Cortex of kidney (tissue), 1 donor: ENCODE results near the gene USP12.
"Not testable (repeated sequence)": the region's sequence is repeated elsewhere in the genome, so short reads cannot be mapped to it uniquely, and the experiment has no call there.

Experiments
- DNase-seq: peaks from one replicate; lab custom pipeline; 2025; lab: John Stamatoyannopoulos, UW

Gene USP12, protein sequence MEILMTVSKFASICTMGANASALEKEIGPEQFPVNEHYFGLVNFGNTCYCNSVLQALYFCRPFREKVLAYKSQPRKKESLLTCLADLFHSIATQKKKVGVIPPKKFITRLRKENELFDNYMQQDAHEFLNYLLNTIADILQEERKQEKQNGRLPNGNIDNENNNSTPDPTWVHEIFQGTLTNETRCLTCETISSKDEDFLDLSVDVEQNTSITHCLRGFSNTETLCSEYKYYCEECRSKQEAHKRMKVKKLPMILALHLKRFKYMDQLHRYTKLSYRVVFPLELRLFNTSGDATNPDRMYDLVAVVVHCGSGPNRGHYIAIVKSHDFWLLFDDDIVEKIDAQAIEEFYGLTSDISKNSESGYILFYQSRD

DNA sequence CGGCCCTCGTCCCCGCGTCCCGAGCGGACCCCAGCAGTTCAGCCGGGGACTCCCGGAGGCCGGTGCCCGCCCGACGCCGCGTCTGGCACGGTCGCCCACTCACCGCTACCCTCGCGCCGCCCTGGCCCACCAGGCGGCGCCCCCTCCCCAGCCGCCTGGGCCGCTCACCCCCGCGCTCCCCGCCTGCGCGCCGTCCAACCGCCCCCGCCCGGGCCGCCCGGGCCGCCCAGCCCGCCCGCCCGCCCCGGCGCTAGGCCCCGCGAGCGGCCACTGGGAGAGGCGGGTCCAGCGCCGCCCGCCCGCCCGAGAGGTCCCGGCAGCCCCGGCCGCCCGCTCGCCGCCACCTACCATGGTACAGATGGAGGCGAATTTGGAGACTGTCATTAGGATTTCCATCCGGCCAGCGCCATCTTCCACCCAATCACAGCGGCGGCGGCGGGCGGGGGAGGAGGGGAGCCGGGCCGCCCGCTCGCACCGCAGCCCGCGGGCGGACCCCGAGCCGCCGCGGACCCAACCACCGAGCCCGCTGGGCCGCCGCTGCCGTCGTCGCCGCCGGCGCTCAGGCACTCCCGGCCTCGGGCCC is at the start of gene USP12:
TSS of gene USP12 (minus strand) at position 568 of the 583 bp plus-strand sequence. CDS start at position 396, 172 bp downstream.
- no peak for DNase-seq

GRCh38 chr13:27219611-27220010 is 48.0 kb upstream of the USP12 start:
- DNase-seq, result no peak

- not testable (repeated sequence) for DNase-seq
Measured at GRCh38 chr13:27218861-27219260, 47.2 kb upstream of the USP12 start.

DNA sequence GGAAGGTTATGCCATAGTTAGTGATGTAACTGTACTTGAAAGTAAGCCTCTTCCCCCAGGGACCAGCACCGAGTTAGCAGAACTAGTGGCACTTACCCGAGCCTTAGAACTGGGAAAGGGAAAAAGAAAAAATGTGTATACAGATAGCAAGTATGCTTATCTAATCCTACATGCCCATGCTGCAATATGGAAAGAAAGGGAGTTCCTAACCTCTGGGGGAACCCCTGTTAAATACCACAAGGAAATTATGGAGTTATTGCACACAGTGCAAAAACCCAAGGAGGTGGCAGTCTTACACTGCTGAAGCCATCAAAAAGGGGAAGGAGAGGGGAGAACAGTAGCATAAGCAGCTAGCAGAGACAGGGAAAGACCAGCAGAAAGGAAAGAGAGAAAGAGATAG is 46.2 kb upstream of the USP12 start:
- not testable (repeated sequence) for DNase-seq

- not testable (repeated sequence) for DNase-seq
Measured at GRCh38 chr13:27213386-27213785, 41.8 kb upstream of the USP12 start.

DNA sequence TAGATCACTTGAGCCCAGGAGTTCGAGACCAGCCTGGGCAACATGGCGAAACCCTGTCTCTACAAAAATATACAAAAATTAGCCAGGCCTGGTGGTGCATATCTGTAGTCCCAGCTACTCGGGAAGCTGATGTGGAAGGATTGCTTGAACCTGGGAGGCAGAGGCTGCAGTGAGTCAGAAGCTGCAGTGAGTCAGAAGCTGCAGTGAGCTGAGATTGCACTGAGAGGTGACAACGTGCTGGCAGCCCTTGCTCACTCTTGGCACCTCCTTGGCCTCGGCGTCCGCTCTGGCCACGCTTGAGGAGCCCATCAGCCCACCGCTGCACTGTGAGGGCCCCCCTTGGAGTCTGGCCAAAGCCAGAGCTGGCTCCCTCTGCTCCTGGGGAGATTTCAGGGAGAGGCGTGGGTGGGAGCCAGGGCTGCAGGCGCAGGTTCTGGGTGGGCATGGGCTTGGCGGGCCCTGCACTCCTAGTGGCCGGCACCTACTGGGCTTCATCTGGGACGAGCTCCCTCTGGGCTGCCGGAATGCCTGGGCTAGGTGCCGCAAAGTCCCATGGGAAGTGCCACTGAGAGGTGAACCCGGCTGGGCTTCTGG is 40.3 kb upstream of the USP12 start:
- no peak for DNase-seq

GRCh38 chr13:27211271-27211670 is 39.7 kb upstream of the USP12 start:
- DNase-seq, result no peak

GRCh38 chr13:27208514-27208913 is 36.9 kb upstream of the USP12 start:
- no peak for DNase-seq

DNA sequence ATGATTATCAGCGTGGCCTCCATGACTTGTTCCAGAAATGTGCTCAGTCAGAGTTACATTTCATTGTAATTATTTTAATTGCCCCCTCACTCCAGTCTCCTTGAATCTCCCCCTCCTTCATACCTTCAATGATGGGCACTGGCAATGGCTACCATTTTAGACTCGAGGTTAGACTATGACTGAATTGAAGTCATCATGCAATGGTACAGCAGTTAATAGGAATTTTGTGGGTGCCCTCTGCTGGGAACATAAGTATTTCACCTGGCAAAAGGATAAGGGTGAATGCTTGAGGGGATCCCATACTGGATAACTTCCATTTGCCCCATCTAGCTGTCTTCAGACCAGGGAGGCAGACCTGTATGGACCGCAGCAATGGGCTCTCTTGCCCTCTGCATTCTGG is 32.2 kb upstream of the USP12 start:
- no peak for DNase-seq

- DNase-seq, result no peak
Measured at GRCh38 chr13:27203186-27203585, 31.6 kb upstream of the USP12 start.

GRCh38 chr13:27201661-27202060 is 30.1 kb upstream of the USP12 start:
- no peak for DNase-seq

DNA sequence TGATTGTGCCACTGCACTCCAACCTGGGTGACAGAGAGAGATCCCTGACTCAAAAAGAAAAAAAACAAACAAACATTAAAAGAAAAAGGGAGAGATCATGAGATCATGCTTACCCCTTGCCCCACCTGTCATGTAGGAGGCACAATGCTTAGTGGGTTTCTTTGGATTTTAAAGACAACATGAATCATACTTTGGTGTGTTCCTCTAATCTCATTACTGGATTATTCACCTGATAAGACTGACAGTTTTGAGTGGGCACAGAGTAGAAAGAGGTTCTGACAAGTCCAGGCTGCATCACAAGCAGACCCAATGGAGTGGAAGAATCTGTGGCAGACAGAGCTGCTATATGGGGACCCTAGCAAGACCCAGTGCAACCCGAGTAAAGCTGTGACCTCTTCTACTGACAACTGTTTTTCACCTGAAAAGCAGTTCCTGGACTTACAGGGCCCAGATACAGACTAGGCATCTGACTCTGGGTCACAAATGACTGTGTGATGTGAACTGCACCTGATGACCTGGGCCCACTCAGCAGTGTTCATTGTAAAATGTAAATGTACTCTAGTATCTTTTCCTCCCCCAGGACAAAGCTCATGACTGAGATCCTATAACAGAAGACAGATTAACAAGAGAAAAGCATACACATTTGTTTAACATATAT is 28.9 kb upstream of the USP12 start:
- DNase-seq, result no peak

DNA sequence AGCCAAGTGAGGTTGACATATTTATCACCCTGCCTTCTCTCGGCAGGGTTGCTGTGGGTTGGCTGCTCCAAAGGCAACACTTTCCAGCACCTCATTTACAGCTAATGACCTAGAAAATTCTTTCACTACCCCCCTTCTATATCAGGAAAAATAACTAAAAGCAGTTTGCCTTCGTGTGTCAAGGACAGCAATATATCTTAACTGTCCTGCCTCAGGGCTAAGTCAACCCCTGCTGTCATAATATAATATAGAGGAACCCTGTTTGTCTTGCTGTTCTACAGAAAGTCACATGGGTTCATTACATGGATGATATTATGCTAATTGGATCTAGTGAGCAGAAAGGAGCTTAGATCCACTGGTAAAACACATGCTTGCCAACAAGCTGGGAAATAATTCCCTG is 28.1 kb upstream of the USP12 start:
- no peak for DNase-seq

DNA sequence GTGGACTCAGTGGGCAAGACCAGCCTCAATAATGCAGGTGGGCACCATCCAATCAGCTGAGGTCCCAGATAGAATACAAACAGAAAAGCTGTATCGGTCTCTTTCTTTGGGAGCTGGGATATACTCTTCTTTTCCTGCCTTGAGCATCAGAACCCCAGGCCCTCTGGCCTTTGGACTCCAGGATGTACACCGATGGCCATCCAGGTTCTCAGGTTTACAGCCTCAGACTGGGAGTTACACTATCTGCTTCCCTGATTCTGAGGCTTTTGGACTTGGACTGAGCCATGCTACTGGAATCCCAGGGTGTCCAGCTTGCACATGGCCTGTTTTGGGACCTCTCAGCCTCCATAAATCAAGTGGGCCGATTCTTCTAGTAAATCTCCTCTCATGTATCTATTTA is 27.6 kb upstream of the USP12 start:
- no peak for DNase-seq

- DNase-seq, result no peak
Measured at GRCh38 chr13:27194895-27195764, 23.5 kb upstream of the USP12 start.

DNA sequence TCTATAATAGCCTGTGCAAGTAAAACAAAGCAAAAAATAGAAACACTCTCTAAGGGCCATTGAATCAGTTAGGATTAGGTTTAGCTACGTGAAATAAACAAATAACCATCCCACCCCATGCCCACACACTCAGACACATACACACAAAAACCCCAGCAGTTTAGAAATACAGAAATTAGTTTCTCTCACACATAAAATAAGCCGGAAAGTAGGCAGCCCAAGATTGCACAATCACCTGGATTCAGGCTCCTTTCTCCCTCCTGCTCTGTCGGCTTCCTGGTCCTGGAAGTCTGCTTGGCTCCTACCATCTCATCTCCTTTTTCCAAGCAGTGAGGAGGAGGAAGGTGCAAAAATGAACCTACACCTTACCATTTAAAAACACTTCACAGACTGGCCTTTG is 22.6 kb upstream of the USP12 start:
- DNase-seq, result no peak

GRCh38 chr13:27193496-27193895 is 21.9 kb upstream of the USP12 start:
- DNase-seq, result no peak

- DNase-seq, result no peak
Measured at GRCh38 chr13:27192973-27193372, 21.4 kb upstream of the USP12 start.

GRCh38 chr13:27192367-27192766 is 20.8 kb upstream of the USP12 start:
- DNase-seq, result not testable (repeated sequence)

- no peak for DNase-seq
Measured at GRCh38 chr13:27189192-27189591, 17.6 kb upstream of the USP12 start.

- no peak for DNase-seq
Measured at GRCh38 chr13:27188239-27188638, 16.6 kb upstream of the USP12 start.

GRCh38 chr13:27186295-27186694 is 14.7 kb upstream of the USP12 start:
- DNase-seq, result no peak
